Fibroblast of skin of abdomen (primary cell): ENCODE data around the gene MMP19.
"Not testable (repeated sequence)": the region's sequence is repeated elsewhere in the genome, so short reads cannot be mapped to it uniquely, and the experiment has no call there.

Experiments
- DNase-seq: peaks from one replicate; pipeline ENCODE4 v3.0.0-alpha.2; 2013

MMP19 gene

GRCh38 chr12:55843431-55843830, 695 bp upstream of the MMP19 start:
- no peak for DNase-seq

GRCh38 chr12:55840581-55841351, 2.0 kb downstream of the MMP19 start:
- DNase-seq = no peak

GRCh38 chr12:55839345-55840140, 3.2 kb downstream of the MMP19 start:
- no peak for DNase-seq

GRCh38 chr12:55838361-55838760, 4.4 kb downstream of the MMP19 start:
- no peak for DNase-seq

- not testable (repeated sequence) for DNase-seq
Measured at GRCh38 chr12:55834400-55834799, 8.3 kb downstream of the MMP19 start.

- no peak for DNase-seq
Measured at GRCh38 chr12:55833056-55833455, 9.7 kb downstream of the MMP19 start.

GRCh38 chr12:55831447-55831815, 11.3 kb downstream of the MMP19 start:
- no peak for DNase-seq

GRCh38 chr12:55830601-55831446, 11.9 kb downstream of the MMP19 start:
- DNase-seq = peak; percentile 65

GRCh38 chr12:55829967-55830600, 12.7 kb downstream of the MMP19 start:
- DNase-seq = no peak

- no peak for DNase-seq
Measured at GRCh38 chr12:55828357-55828756, 14.4 kb downstream of the MMP19 start.

- DNase-seq = no peak
Measured at GRCh38 chr12:55827806-55828205, 14.9 kb downstream of the MMP19 start.

GRCh38 chr12:55824726-55825125, 18.0 kb downstream of the MMP19 start:
- DNase-seq = no peak

- DNase-seq = no peak
Measured at GRCh38 chr12:55823419-55823818, 19.3 kb downstream of the MMP19 start.

- no peak for DNase-seq
Measured at GRCh38 chr12:55822228-55822627, 20.5 kb downstream of the MMP19 start.

- DNase-seq = no peak
Measured at GRCh38 chr12:55820679-55821078, 22.1 kb downstream of the MMP19 start.

GRCh38 chr12:55818886-55819285, 23.9 kb downstream of the MMP19 start:
- DNase-seq = peak; percentile 60

- no peak for DNase-seq
Measured at GRCh38 chr12:55818140-55818728, 24.5 kb downstream of the MMP19 start.

- peak; percentile 100 for DNase-seq
Measured at GRCh38 chr12:55817345-55818139, 25.2 kb downstream of the MMP19 start, which contains the start of the genes ORMDL2 and SARNP. Gene ORMDL2, plus strand, starts transcription at chr12:55818041. Its CDS starts 959 bp downstream, at chr12:55819000. Gene SARNP, minus strand, starts transcription at chr12:55817724. Its CDS starts 23 bp downstream, at chr12:55817701.

- DNase-seq = no peak
Measured at GRCh38 chr12:55816881-55817344, 25.8 kb downstream of the MMP19 start.

GRCh38 chr12:55815473-55815872, 27.3 kb downstream of the MMP19 start:
- no peak for DNase-seq

GRCh38 chr12:55814257-55814656, 28.5 kb downstream of the MMP19 start:
- no peak for DNase-seq
